GM18519 (cell line): ENCODE data around the gene PAFAH1B1.

Experiments used
- ATAC-seq: cut with Tn5 transposase; IDR thresholded peaks from one replicate; pipeline ENCODE4 v1.9.1; 2021; ENCODE audit warnings: mild to moderate bottlenecking, moderate library complexity; ENCODE audit not compliant: unreplicated experiment, low FRiP score

PAFAH1B1 gene

GRCh38 chr17:2712300-2713043 lies 119.0 kb downstream of the PAFAH1B1 start:
- no peak for ATAC-seq

GRCh38 chr17:2713881-2714280 lies 120.4 kb downstream of the PAFAH1B1 start:
- no peak for ATAC-seq

- no peak for ATAC-seq
Observed at GRCh38 chr17:2716649-2717048, 123.2 kb downstream of the PAFAH1B1 start.

- ATAC-seq: no peak
Observed at GRCh38 chr17:2718150-2718938, 124.9 kb downstream of the PAFAH1B1 start.

- ATAC-seq: no peak
Observed at GRCh38 chr17:2719861-2720260, 126.4 kb downstream of the PAFAH1B1 start.

- ATAC-seq: no peak
Observed at GRCh38 chr17:2721603-2722002, 128.1 kb downstream of the PAFAH1B1 start.

- no peak for ATAC-seq
Observed at GRCh38 chr17:2722611-2723010, 129.2 kb downstream of the PAFAH1B1 start.

GRCh38 chr17:2723505-2723996 lies 130.1 kb downstream of the PAFAH1B1 start:
- no peak for ATAC-seq

- ATAC-seq: no peak
Observed at GRCh38 chr17:2723997-2724783, 130.7 kb downstream of the PAFAH1B1 start.

GRCh38 chr17:2724784-2725164 lies 131.3 kb downstream of the PAFAH1B1 start:
- no peak for ATAC-seq

GRCh38 chr17:2730764-2731353 lies 137.4 kb downstream of the PAFAH1B1 start:
- ATAC-seq: no peak

GRCh38 chr17:2731807-2732206 lies 138.4 kb downstream of the PAFAH1B1 start:
- no peak for ATAC-seq

GRCh38 chr17:2734939-2735338 lies 141.5 kb downstream of the PAFAH1B1 start:
- no peak for ATAC-seq
